Stimulated activated CD4-positive, alpha-beta T cell treated with anti-CD3 and anti-CD28 coated beads, Interleukin-12 subunit alpha, Interleukin-12 subunit beta, amount 100 ng/mL, for 4 hours (primary cell): Measurements from ENCODE around the gene RAPGEF6.
A peak's percentile ranks its signal among the peaks of the same experiment; 100 is the strongest.
"Not testable (repeated sequence)": the region's sequence is repeated elsewhere in the genome, so short reads cannot be mapped to it uniquely, and the experiment has no call there.

ENCODE experiments used
- DNase-seq: peaks from one replicate; pipeline ENCODE4 v3.0.0-alpha.2; 2020

RAPGEF6 gene

GRCh38 chr5:131417240-131417869, 217.7 kb downstream of the RAPGEF6 start:
- peak; percentile 82 for DNase-seq

- DNase-seq, result no peak
These were observed 218.3 kb downstream of the RAPGEF6 start for GRCh38 chr5:131416729-131417128.

GRCh38 chr5:131413605-131414559, 221.1 kb downstream of the RAPGEF6 start:
- DNase-seq, result no peak

GRCh38 chr5:131406975-131407638, 227.9 kb downstream of the RAPGEF6 start:
- no peak for DNase-seq

- DNase-seq, result no peak
These were observed 229.0 kb downstream of the RAPGEF6 start for GRCh38 chr5:131406076-131406475.

- DNase-seq, result no peak
These were observed 229.4 kb downstream of the RAPGEF6 start for GRCh38 chr5:131405674-131406073.

DNA sequence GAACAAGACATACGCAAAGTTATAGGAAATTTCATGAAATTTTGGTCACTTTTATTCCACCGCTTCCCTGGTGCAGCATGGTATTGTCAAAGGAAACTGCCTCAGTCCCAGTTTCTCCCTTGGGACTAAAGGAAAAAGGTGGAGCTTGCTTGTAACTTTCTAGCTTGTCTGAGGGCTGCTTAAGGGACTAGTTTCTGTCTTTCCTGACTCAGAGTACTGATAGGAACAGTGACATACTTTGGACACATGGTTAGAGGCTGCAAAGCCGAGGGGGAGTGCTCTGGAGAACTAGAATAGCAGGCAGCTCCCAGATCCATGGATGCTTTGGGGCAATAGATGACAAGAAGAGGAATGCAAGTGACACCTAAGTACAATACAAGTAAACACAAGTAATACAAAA, 234.4 kb downstream of the RAPGEF6 start:
- no peak for DNase-seq

DNA sequence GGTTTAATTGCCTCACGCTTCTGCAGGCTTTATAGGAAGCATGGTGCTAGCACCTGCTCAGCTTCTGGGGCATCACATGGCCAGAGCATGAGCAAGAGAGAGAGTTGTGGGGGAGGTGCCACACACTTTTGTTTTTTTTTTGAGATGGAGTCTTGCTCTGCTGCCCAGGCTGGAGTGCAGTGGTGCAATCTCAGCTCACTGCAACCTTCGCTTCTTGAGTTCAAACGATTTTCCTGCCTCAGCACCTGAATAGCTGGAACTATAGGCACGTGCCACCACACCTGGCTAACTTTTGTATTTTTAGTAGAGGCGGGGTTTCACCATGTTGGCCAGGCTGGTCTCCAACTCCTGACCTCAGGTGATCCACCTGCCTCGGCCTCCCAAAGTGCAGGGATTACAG, 236.0 kb downstream of the RAPGEF6 start:
- DNase-seq, result not testable (repeated sequence)

GRCh38 chr5:131396630-131397273, 238.3 kb downstream of the RAPGEF6 start:
- DNase-seq, result no peak

DNA sequence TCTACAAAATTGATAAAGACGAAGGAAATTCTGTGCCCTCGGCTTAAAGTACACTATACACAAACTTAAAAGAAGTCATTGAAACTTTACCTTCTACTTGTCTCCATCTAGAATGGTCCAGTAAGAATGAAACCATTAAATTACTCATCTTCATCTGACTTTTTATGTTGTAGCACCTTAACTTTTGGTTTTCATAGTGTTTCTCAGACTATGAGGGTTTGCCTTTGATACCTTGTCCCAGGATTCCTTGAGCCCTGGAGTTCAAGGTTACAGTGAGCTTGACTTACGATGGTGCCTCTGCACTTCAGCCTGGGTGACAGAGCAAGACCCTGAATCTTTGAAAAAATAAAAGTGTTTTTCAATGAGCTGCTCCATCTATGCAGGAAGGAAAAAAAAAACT, 239.0 kb downstream of the RAPGEF6 start:
- no peak for DNase-seq

- no peak for DNase-seq
These were observed 240.9 kb downstream of the RAPGEF6 start for GRCh38 chr5:131394128-131394527.

DNA sequence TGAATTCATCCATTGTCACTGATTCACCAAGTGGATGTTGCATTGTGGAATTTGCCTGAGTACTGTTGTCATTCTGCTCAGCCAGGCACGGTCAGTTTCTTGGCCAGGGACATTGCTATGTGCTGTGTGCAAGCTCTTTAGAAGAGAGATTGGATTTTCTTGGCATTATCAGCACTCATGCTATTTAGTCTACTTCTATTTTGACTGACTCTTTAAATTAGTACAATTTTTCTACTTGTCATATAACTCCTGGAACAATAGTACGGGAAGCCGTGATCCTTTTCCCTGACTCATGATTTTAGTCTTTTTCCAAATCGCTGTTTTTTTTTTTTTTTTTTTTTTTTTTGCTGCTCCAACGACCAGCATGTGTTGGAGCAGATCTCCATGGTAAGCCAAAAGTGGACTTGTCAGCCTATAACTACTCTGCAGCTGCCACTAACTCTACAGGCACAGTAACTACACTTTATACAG, 241.5 kb downstream of the RAPGEF6 start:
- no peak for DNase-seq

DNA sequence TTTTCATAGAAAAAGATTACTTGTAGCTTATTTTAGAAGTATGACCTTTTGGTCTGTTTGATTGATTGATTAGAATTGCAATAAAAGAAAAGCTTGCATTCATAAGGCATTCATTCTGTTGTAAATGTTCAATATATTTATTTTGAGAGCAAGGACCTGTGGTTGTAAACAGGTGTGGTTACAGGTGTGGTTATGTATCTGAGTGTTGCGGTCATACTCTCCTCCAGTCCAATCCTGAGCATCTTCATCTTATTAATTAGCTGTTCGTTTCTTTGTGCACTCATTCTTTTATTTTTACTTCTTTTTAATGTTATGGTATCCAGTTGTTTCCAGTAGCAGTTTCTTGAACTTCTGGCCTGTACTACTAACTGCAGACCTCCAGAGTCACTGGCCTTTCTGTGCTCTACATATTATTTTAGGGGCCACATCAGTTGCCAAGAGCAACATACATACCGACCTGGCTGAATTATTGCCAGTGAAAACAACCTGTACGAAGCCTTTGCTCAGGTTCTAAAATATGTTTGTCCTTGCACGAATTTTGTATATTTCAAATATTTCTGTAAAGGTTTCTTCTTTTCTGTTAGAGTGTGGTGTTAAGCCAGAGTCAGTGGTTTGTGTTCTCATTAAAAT, 242.4 kb downstream of the RAPGEF6 start:
- no peak for DNase-seq

- no peak for DNase-seq
These were observed 245.2 kb downstream of the RAPGEF6 start for GRCh38 chr5:131389869-131390265.

DNA sequence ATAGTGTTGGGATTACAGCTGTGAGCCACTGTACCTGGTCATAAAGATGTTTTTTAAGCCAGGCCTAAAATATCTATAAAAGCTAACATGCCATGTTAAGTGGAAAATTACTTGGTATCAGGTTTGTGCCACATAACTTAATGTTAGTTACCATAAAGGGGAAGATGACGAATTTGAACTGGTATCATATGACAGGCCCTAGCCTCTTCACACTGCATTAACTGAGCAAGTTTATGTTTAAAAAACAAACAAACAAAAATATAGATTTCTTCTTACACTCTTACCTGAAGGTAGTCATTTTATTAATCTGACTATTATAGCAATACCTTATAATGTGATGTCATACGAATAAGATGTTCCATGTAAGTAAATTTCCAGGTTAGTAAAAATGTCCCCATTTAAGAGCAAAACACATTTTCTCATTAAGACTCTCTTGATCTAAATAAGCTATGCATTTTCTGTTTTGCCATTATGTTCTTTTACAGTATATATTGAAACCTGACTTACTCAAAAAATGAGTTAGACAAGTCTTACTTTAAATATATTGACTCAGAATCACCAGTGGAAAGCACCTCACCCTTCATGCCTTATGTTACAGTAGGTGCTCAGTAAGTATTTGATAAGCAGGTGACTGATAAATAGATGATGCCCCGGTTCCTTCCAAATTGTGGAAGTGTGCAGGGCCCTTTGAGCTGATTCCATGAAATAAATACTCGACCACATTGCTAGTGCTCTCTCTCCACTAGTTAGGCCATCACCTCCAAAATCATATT, 245.7 kb downstream of the RAPGEF6 start:
- no peak for DNase-seq

GRCh38 chr5:131387255-131387654, 247.8 kb downstream of the RAPGEF6 start:
- no peak for DNase-seq

GRCh38 chr5:131386779-131387178, 248.2 kb downstream of the RAPGEF6 start:
- no peak for DNase-seq

GRCh38 chr5:131386124-131386523, 248.9 kb downstream of the RAPGEF6 start:
- DNase-seq, result no peak

DNA sequence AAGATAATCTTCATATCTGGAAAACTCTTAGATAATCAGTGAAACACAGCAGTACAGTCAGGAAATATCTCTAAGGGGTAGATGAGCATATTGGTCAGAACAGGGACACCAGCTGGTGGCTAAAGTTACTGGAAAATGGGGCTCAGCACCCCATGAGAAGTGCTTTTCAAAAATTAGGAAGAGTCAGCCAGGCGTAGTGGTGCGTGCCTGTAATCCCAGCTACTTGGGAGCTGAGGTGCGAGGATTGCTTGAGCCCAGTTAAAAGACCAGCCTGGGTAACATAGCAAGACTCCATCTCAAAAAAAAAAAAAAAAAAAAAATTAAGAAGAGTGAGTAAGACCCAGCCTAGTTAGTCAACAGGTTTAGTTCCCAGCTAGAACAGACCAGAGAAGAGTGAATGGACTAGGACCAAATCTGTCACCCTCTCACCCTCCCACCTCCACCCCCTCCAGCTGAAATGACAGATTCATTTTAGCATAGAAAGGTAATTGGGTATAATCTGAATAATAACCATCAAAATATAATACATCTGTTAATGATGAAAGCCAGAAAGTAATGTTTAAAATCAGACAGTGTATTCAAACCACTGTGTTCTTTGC, 250.3 kb downstream of the RAPGEF6 start:
- DNase-seq, result peak; percentile 35

- DNase-seq, result no peak
These were observed 250.9 kb downstream of the RAPGEF6 start for GRCh38 chr5:131384173-131384572.
